ENCODE measurements around the gene CALML6.

DNA sequence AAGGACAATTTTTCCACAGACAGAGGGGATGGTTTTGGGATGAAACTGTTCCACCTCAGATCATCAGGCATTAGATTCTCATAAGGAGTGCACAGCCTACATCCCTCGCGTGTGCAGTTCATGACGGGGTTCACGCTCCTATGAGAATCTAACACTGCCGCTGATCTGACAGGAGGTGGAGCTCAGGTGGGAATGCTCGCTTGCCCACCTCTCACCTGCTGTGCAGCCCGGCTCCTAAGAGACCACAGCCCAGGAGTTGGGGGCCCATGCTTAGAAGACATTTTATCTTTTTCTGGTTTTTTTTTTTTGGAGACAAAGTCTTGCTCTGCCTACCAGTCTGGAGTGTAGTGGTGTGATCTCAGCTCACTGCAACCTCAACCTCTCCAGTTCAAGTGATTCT, 40.2 kb upstream of the CALML6 start:
- no peak for TF ChIP-seq EZH2 (IDR thresholded peaks at IDR 0.05)
- TF ChIP-seq, protein P1, sequence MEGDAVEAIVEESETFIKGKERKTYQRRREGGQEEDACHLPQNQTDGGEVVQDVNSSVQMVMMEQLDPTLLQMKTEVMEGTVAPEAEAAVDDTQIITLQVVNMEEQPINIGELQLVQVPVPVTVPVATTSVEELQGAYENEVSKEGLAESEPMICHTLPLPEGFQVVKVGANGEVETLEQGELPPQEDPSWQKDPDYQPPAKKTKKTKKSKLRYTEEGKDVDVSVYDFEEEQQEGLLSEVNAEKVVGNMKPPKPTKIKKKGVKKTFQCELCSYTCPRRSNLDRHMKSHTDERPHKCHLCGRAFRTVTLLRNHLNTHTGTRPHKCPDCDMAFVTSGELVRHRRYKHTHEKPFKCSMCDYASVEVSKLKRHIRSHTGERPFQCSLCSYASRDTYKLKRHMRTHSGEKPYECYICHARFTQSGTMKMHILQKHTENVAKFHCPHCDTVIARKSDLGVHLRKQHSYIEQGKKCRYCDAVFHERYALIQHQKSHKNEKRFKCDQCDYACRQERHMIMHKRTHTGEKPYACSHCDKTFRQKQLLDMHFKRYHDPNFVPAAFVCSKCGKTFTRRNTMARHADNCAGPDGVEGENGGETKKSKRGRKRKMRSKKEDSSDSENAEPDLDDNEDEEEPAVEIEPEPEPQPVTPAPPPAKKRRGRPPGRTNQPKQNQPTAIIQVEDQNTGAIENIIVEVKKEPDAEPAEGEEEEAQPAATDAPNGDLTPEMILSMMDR (IDR thresholded peaks at IDR 0.05), result no peak
- no peak for TF ChIP-seq EZH2phosphoT487 (IDR thresholded peaks at IDR 0.05)

Measured in neural progenitor cell (in vitro differentiated cells).